Neural crest cell (in vitro differentiated cells): Measurements from ENCODE around the gene SMIM28. TPM values are rescaled to one million over a fixed set of nuclear protein-coding genes. Genes with fewer than 3 reads are reported as not detected.

ENCODE experiments used
- DNase-seq: peaks from one replicate; pipeline ENCODE4 v3.0.0; 2021; ENCODE audit warnings: low read depth, mixed read lengths, low spot score
- H3K27ac Mint-ChIP-seq: one replicate; pipeline ENCODE4 v1.8.0; 2021; ENCODE audit warnings: mild to moderate bottlenecking, mixed read lengths; ENCODE audit not compliant: unreplicated experiment
- H3K27me3 Mint-ChIP-seq: 2 replicates; pipeline ENCODE4 v1.8.0; 2021; ENCODE audit warnings: low read depth, mild to moderate bottlenecking, mixed read lengths
- H3K36me3 Mint-ChIP-seq: 2 replicates; pipeline ENCODE4 v1.8.0; 2021; ENCODE audit warnings: low read depth, mild to moderate bottlenecking, mixed read lengths
- H3K4me1 Mint-ChIP-seq: 2 replicates; pipeline ENCODE4 v1.8.0; 2021; ENCODE audit warnings: mixed read lengths
- H3K4me3 Mint-ChIP-seq: one replicate; pipeline ENCODE4 v1.8.0; 2021; ENCODE audit warnings: mild to moderate bottlenecking, mixed read lengths
- H3K9me3 Mint-ChIP-seq: 2 replicates; pipeline ENCODE4 v1.8.0; 2021; ENCODE audit warnings: mixed read lengths
- CTCF ChIP-seq: fragments of 200-600 bp; sonication (generic); conservative IDR thresholded peaks from 2 replicates; pipeline ENCODE4 v1.5.0; 2021; ENCODE audit warnings: antibody characterized with exemption, mild to moderate bottlenecking
- total RNA-seq: library from RNA; stranded (reverse); gene quantifications from 2 replicates; pipeline ENCODE4 v1.2.1, GENCODE V29; 2021

The SMIM28 gene
- total RNA-seq, 1 donor from 2014 or later = not detected

DNA sequence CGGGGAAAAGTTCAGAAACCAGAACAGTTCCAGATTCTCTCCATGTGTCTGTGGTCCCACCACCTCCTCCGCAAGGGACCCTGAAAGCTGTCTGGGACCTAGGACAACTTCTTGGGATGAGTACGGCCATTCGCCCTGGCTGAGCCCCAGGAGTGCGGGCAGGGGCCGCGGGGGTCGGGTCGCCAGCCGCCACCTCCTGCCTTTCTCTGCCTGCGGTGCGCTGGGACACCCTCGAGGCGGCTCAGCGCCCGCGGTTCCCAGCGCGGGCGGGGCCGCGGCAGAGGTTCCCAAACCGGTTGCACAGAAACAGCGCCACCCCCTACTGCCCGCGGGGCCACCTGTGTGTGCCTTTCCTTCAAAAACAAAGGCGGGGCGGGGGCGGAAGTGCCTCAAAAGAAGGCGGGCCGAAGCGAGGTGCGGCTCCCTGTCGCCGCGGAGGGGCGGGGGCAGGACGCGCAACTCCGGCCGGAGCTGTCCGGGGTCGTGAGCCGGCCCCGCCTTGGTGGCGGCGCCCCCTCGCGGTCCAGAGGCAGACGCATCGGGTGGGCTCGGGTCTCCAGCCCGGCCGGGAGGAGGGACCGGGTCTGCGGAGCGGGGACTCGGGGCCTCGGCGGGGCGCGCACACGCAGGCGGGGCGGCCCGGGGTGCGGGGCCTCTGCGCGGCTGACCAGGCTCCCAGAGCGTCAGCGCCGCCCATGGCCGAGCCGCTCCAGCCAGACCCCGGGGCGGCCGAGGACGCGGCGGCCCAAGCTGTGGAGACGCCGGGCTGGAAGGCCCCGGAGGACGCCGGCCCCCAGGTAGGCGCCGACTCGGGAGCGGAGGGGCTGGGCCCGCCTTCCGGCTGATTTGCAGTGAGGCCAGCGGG lies 26.3 kb downstream of the SMIM28 start, which contains the start of gene HEBP2:
Gene HEBP2 (plus strand): TSS at position 423 of the 865 bp plus-strand sequence. CDS start 273 bp downstream, at position 696.
- peaks cover 12% of the 10 kb centered on the region for H3K4me1 Mint-ChIP-seq
- peak; percentile 87 for DNase-seq
- H3K27ac Mint-ChIP-seq = peak within 1 kb of the TSS; percentile 35
- H3K4me3 Mint-ChIP-seq = peak within 1 kb of the TSS; percentile 89
- peak; percentile 74 for TF ChIP-seq CTCF
- peaks cover 8% of the 10 kb centered on the region for H3K36me3 Mint-ChIP-seq
- H3K9me3 Mint-ChIP-seq = no peaks in the 10 kb centered on the region
- H3K27me3 Mint-ChIP-seq = no peaks in the 10 kb centered on the region

- no peak overlapping the region for H3K27ac Mint-ChIP-seq
- H3K4me1 Mint-ChIP-seq = peaks cover 12% of the 10 kb centered on the region
- no peak for DNase-seq
- H3K27me3 Mint-ChIP-seq = no peaks in the 10 kb centered on the region
- TF ChIP-seq CTCF = no peak
- peaks cover 14% of the 10 kb centered on the region for H3K36me3 Mint-ChIP-seq
- no peaks in the 10 kb centered on the region for H3K9me3 Mint-ChIP-seq
- H3K4me3 Mint-ChIP-seq = peak overlapping the region; percentile 89
Measured at GRCh38 chr6:138404666-138405337, 27.1 kb downstream of the SMIM28 start.

DNA sequence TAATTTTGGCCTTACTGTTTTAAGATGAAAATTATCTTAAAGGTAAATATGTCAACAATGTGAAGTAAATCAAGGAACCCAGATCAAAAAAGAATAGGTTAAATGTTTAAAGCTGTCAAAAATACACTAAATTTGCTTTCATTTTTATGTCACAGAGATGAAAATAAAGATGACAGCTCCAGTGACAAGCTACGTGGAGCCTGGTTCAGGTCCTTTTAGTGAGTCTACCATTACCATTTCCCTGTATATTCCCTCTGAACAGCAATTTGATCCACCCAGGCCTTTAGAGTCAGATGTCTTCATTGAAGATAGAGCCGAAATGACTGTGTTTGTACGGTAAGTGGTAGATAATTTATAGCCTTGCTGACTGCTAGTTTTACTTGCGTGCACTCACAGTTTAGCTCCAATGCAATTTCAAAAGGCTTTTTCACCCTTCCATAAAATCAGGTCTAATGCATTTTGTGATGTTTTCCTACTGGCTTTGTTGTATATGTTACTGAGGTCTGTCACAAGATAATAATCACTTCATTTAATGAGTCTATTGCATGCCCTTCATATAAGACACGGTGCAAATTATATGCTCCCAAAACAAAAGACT lies 28.2 kb downstream of the SMIM28 start:
- H3K36me3 Mint-ChIP-seq = peaks cover 14% of the 10 kb centered on the region
- no peaks in the 10 kb centered on the region for H3K27me3 Mint-ChIP-seq
- no peak for DNase-seq
- H3K9me3 Mint-ChIP-seq = no peaks in the 10 kb centered on the region
- H3K27ac Mint-ChIP-seq = no peak overlapping the region
- H3K4me3 Mint-ChIP-seq = peak overlapping the region; percentile 76
- TF ChIP-seq CTCF = no peak
- H3K4me1 Mint-ChIP-seq = peaks cover 12% of the 10 kb centered on the region

DNA sequence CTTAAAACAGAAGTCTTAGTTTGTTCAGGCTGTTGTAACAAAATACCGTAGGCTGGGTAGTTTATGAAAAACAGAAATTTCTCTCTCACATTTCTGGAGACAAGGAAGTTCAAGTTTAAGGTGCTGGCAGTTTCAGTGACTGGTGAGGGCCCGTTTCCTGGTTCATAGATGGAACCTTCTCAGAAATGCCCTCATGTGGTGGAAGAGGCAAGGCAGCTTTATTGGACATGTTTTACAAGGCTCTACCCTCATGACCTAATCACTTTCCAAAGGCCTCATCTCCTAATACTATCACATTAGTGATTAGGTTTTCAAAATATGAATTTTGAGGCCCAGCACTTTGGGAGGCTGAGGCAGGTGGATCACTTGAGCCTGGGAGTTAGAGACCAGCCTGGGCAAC lies 28.7 kb downstream of the SMIM28 start:
- DNase-seq = no peak
- H3K9me3 Mint-ChIP-seq = no peaks in the 10 kb centered on the region
- peak overlapping the region; percentile 76 for H3K4me3 Mint-ChIP-seq
- peaks cover 12% of the 10 kb centered on the region for H3K4me1 Mint-ChIP-seq
- H3K27me3 Mint-ChIP-seq = no peaks in the 10 kb centered on the region
- H3K27ac Mint-ChIP-seq = no peak overlapping the region
- TF ChIP-seq CTCF = no peak
- H3K36me3 Mint-ChIP-seq = peaks cover 17% of the 10 kb centered on the region

- Mint-ChIP-seq H3K27ac (no peak overlapping the region), H3K27me3 (no peaks in the 10 kb centered on the region), H3K4me1 (peaks cover 16% of the 10 kb centered on the region), H3K36me3 (peaks cover 26% of the 10 kb centered on the region), H3K4me3 (peak overlapping the region; percentile 1), H3K9me3 (no peaks in the 10 kb centered on the region)
- no peak for DNase-seq
- no peak for TF ChIP-seq CTCF
Measured at GRCh38 chr6:138410048-138410735, 32.5 kb downstream of the SMIM28 start.
